Thymus (tissue), 11 donors: ENCODE data around the gene CLPX. TPM values are rescaled to one million over a fixed set of nuclear protein-coding genes. Genes with fewer than 3 reads are reported as not detected.

Experiments used
- DNase-seq, 9 donors: peaks; one replicate each; pipeline ENCODE4 v3.0.0-alpha.2; 2013; ENCODE audit warnings: low spot score in 9 of 9, low read depth in 6 of 9, missing footprints in 1 of 9
- H3K27ac ChIP-seq, 2 donors: one replicate each; pipeline ENCODE4 v1.5.1; 2013; ENCODE audit warnings: control low read depth in 1 of 2, low read depth in 1 of 2, low read length in 1 of 2, mild to moderate bottlenecking in 1 of 2, moderate library complexity in 1 of 2
- H3K27me3 ChIP-seq, 2 donors: one replicate each; pipeline ENCODE4 v1.5.1; 2013; ENCODE audit warnings: low read length in 1 of 2; ENCODE audit not compliant: control insufficient read depth in 2 of 2, insufficient read depth in 1 of 2
- H3K36me3 ChIP-seq, 2 donors: one replicate each; pipeline ENCODE4 v1.5.1; 2013; ENCODE audit warnings: low read length in 1 of 2, mild to moderate bottlenecking in 1 of 2, moderate library complexity in 1 of 2; ENCODE audit not compliant: control insufficient read depth in 2 of 2, insufficient read depth in 2 of 2
- H3K4me1 ChIP-seq, 2 donors: one replicate each; pipeline ENCODE4 v1.5.1; 2013; ENCODE audit warnings: low read length in 2 of 2; ENCODE audit not compliant: control insufficient read depth in 2 of 2, insufficient read depth in 2 of 2
- H3K4me3 ChIP-seq, 2 donors: one replicate each; pipeline ENCODE4 v1.5.1; 2013; ENCODE audit warnings: low read length in 2 of 2, control low read depth in 1 of 2, mild to moderate bottlenecking in 1 of 2
- H3K9me3 ChIP-seq, 2 donors: one replicate each; pipeline ENCODE4 v1.5.1; 2013; ENCODE audit warnings: low read length in 1 of 2, mild to moderate bottlenecking in 1 of 2; ENCODE audit not compliant: control insufficient read depth in 2 of 2, insufficient read depth in 1 of 2
- WGBS: extraction: QIAGEN DNeasy Blood & Tissue Kit; methylation state at CpG from one replicate; pipeline ENCODE4 v1.1.7; 2013; 5-methylcytosine and 5-hydroxymethylcytosine counted together
- polyA plus RNA-seq: library from polyadenylated mRNA; stranded (reverse); fragments of 200-250 nt; gene quantifications from one replicate; pipeline ENCODE4 v1.2.3, GENCODE V29; 2013
- total RNA-seq: library from RNA; stranded (reverse); fragments of 120-200 nt; gene quantifications from one replicate; pipeline ENCODE4 v1.2.4, GENCODE V29; 2013
- donor health status: healthy.

The CLPX gene
- total and polyA plus RNA-seq, 2 donors = 23.5 to 42.0 TPM

DNA sequence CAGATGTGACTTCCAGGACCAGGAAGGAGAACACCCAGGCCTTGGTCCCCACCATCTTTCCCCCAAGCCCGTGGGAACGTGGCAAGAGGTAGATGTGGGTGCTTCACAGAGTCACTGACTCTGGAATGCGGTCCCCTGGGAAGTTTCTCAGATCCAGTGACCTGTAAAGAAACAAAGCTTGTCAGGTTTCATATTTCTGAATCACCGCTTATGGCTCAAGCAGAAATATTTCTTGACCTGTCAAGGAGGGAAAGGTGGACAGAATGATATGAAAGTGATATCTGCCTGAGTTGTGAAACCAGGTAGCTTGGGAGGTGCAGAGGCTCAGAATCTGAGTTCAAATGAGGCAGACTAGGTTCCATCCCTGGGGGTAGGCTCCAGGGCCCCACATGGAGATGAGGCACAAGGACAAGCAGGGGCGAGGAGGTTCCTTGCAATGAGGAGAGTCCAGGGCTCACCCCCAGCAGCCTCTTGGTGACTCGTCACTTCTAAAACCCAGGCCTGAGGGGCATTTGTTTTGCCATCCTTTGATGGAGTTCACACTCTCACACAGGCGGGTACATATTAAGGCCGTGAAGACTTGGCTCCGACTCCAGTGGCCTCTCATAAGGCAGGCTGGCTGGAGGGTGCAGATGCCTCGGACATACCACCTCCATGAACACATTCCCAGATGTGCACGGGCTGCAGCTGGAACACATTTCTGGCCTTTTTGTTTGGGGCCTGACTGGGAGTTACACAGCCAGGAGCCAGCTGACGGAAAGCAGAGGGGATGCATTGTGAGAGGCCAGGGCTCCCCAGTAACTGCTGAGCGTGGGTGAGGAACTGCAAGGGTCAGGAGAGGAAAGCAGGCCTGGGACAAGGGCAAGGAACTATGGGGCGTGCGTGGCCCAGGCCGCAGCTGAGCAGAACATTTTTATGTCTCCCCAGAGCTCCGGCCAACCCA lies 24.8 kb upstream of the CLPX start:
- no peaks in the 10 kb centered on the region for H3K36me3 ChIP-seq
- no peak for DNase-seq
- H3K27me3 ChIP-seq = no peaks in the 10 kb centered on the region
- no peaks in the 10 kb centered on the region for H3K9me3 ChIP-seq
- H3K27ac ChIP-seq = no peak overlapping the region
- WGBS = 88% methylated on average over 17 of the region's 17 CpGs
- H3K4me1 ChIP-seq = peaks cover 0 to 21% of the 10 kb centered on the region in 2 donors
- H3K4me3 ChIP-seq = no peak overlapping the region

DNA sequence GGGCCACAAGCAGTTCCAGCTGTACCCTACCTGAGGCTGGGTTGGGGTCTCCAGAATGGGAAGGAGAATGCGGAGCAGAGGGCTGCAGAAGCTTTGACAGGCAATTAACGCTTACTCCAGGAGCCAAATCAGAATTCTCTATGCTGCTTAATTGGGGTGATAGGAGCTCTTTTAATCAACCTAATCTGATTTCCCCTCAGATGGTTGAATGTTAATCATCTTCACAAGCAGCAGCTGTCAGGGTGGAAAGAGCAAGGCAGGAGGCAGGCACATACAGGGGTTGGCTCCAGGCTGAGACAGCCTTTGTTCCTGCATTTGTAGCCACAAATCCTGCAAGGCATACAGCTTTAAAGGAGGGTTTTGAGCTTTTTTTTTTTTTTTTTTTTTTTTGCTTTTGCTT lies 23.5 kb upstream of the CLPX start:
- 100% methylated on average over 2 of the region's 2 CpGs for WGBS
- Histone ChIP-seq H3K27me3 (no peaks in the 10 kb centered on the region), H3K4me1 (peaks cover 0 to 21% of the 10 kb centered on the region in 2 donors), H3K27ac (no peak overlapping the region), H3K9me3 (no peaks in the 10 kb centered on the region), H3K4me3 (no peak overlapping the region), H3K36me3 (no peaks in the 10 kb centered on the region)
- no peak for DNase-seq

DNA sequence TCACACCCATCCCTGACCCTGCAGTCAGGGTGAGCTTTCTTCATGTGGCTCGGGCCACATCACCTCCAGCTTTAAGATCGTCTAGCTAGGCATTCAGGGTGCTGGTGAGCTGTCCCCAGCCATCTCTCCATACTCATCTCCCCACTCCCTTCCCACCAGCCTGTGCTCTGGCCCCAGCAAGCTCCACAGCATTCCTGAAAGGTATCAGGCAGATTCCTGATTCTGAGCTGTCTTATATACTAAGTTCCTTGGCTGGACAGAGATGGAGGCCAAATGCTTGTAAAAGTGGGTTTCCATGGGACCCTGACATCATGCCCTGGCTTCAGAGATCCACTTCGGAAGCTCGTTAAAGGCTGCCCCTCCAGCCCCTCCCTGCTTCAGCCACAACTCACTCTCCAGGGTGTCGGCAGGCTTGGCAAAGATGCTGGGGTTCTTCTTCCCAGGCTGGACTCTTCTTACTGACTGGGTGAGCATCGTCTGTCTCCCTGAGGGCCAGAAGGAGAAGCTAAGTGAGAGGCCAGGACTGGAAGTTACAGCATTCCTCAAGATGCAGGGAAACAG lies 22.2 kb upstream of the CLPX start:
- Histone ChIP-seq H3K4me1 (peaks cover 0 to 20% of the 10 kb centered on the region in 2 donors), H3K4me3 (no peak overlapping the region), H3K27me3 (no peaks in the 10 kb centered on the region), H3K27ac (no peak overlapping the region), H3K9me3 (no peaks in the 10 kb centered on the region), H3K36me3 (no peaks in the 10 kb centered on the region)
- 97% methylated on average over 6 of the region's 6 CpGs for WGBS
- no peak for DNase-seq

DNA sequence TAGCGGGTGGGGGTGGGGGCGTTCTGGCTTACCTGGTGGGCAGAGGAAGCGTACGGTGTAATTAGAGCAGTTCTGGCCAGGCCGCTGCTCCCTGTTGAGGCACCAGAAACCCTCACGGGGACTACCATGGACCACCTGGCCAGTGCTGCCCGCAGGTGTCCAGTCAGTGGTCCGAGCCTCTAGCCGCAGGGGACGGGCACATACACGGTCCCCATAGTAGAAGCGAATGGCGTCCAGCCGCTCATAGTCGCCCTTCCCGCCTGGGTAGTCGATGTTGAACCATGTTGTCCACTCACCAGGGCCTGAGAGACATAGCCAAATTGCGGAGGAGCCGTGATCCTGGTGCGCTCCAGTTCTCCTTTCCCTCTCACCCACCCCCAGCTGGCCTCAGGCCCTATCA lies 21.6 kb upstream of the CLPX start:
- H3K27ac ChIP-seq = no peak overlapping the region
- H3K4me3 ChIP-seq = no peak overlapping the region
- no peaks in the 10 kb centered on the region for H3K27me3 ChIP-seq
- WGBS = 98% methylated on average over 20 of the region's 20 CpGs
- no peak for DNase-seq
- no peaks in the 10 kb centered on the region for H3K9me3 ChIP-seq
- no peaks in the 10 kb centered on the region for H3K36me3 ChIP-seq
- H3K4me1 ChIP-seq = peaks cover 0 to 14% of the 10 kb centered on the region in 2 donors

DNA sequence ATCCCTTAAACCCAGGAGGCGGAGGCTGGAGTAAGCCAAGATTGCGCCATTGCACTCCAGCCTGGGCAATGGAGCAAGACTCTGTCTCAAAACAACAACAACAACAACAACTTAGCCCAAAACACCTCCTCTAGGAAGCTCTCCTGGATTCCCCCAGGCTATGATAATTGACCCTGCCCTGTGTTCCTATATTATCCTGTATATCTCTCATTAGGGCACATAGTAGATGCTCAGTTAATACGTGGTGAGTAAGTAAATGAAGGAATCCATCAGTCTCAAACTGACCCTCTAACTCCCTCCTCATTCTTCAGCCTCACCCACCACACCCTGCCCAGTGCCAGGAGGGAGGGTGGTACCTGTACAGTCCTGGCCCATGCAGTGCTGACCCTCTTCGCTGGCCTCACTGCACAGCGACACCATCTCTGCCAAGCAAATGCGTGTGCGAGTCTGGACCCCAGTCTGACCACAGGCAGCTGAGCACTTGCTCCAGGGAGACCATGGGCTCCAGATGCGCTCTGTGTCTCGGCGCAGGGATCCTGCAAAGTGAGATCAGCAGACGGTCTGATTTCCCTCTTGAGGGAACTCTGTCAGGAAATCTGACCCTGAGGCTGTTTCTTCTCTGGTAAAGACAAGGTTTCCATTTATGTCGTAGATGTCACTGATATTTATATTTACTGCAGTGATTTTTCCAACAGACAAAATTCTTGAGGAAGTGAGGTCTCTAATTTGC lies 20.0 kb upstream of the CLPX start:
- Histone ChIP-seq H3K4me1 (peaks cover 0 to under 1% of the 10 kb centered on the region in 2 donors), H3K4me3 (no peak overlapping the region), H3K9me3 (no peaks in the 10 kb centered on the region), H3K27ac (no peak overlapping the region), H3K36me3 (no peaks in the 10 kb centered on the region), H3K27me3 (no peaks in the 10 kb centered on the region)
- WGBS = 96% methylated on average over 12 of the region's 12 CpGs
- no peak for DNase-seq

DNA sequence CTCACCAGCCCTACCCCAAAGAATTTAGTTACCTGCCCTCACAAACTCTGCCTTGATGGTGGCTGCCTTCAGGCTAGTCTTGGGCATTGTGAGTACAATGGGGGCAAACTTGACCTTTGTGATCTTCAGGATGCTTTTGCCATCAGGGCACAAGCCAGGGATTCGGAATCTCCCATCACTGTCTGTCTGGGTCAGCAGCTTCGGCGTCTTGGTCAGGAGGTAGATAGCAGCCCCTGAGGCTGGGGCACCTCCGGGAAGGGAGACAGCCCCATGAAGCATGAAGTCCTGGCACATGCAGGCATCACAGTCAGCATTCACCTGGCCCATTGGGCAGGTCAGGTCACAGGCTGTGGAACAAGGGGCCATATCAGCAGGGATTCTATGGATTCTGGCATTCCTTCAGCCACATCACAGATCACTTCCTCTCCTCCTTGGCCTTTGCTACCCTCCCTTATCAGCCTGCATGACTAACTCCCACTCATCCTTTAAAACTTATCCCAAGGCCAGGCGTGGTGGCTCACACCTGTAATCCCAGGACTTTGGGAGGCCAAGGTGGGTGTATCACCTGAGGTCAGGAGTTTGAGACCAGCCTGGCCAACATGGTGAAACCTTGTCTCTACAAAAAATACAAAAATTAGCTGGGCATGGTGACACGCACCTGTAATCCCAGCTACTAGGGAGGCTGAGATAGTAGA lies 19.2 kb upstream of the CLPX start:
- 98% methylated on average over 6 of the region's 6 CpGs for WGBS
- Histone ChIP-seq H3K27me3 (no peaks in the 10 kb centered on the region), H3K9me3 (no peaks in the 10 kb centered on the region), H3K36me3 (no peaks in the 10 kb centered on the region), H3K4me1 (no peaks in the 10 kb centered on the region), H3K4me3 (no peak overlapping the region), H3K27ac (no peak overlapping the region)
- no peak for DNase-seq

DNA sequence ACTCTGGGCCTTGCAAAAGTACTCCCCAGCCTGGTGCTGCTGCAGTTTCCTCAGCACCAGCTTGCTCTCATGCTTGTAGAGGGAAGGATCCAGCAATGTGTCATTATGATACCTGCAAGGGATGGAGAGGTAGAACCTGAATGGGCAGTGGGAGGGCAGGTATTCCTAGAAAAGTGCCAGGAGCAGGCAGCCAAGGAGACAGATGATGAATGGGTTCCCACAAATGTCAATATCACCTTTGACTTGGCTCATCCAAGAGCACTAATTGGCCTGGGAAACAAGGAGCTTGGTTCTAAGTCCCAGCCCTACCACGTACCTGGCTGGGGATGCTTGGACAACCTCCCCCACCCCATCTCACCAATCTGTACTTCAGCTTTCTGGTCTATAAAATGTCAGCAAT lies 16.8 kb upstream of the CLPX start:
- WGBS = 96% methylated on average over 1 of the region's 1 CpG
- Histone ChIP-seq H3K4me3 (no peak overlapping the region), H3K27me3 (no peaks in the 10 kb centered on the region), H3K27ac (no peak overlapping the region), H3K4me1 (no peaks in the 10 kb centered on the region), H3K36me3 (no peaks in the 10 kb centered on the region), H3K9me3 (no peaks in the 10 kb centered on the region)
- DNase-seq = no peak

DNA sequence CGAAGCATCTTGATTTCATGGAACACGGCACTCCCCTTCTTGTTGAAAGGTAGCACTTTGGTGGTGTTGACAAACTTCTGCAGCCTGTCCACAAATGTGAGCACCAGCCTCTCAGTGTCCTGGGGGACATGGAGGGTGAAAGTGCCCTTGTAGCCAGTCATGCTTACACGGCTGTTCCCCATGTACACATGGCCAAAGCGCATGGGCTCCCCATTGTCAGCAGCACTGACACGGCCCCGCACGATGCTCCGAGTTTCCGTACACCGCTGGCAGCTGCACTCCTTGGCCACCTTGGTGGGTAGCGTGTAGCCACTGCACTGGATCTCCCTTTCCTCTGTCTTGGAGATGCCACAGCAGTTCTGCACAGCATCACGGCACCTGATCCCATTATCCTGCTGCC lies 13.4 kb upstream of the CLPX start:
- no peak for DNase-seq
- Histone ChIP-seq H3K27me3 (no peaks in the 10 kb centered on the region), H3K9me3 (no peaks in the 10 kb centered on the region), H3K4me1 (no peaks in the 10 kb centered on the region), H3K4me3 (no peak overlapping the region), H3K27ac (no peak overlapping the region), H3K36me3 (no peaks in the 10 kb centered on the region)
- 97% methylated on average over 12 of the region's 12 CpGs for WGBS

DNA sequence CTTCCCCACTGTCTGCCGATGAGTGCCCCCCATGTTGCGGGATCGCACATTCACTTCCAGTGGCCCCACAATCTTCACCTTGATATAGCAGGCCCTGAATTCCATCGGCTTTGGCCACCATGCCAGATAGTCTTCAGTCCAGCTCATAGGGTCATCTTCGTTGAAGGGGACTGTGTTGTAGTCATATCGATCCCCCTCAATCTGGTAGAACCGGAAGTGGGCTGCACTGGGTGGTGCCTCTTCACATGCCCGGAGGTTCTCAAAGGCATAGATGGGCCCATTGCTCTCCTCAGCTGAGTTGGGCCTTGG lies 12.1 kb upstream of the CLPX start:
- H3K27ac ChIP-seq = no peak overlapping the region
- H3K9me3 ChIP-seq = no peaks in the 10 kb centered on the region
- no peaks in the 10 kb centered on the region for H3K4me1 ChIP-seq
- DNase-seq = no peak
- no peaks in the 10 kb centered on the region for H3K27me3 ChIP-seq
- H3K4me3 ChIP-seq = no peak overlapping the region
- H3K36me3 ChIP-seq = no peaks in the 10 kb centered on the region
- WGBS = 99% methylated on average over 8 of the region's 8 CpGs
